HCT116 (cell line): ENCODE results near the gene ZNF568. TPM values are rescaled to one million over a fixed set of nuclear protein-coding genes. Genes with fewer than 3 reads are reported as not detected.

ENCODE experiments used
- ATAC-seq: fragments of 200-7000 bp; cut with Tn5 transposase; 2 replicates; pipeline ENCODE4 v1.9.1; 2020; ENCODE audit warnings: mild to moderate bottlenecking, moderate library complexity
- BruUV-seq: library from RNA; stranded (reverse); fragments of 400-500 nt; replicated peaks from 2 replicates; lab custom pipeline; 2021; lab: Mats Ljungman, UMichigan
- CTCF ChIA-PET: fragments of 300-600 bp; sonication (Branson Sonifier 250); formaldehyde crosslinking; loops from one replicate; lab custom pipeline; 2021; ENCODE audit warnings: antibody characterized with exemption; lab: Charles Lee
- POLR2A ChIA-PET: fragments of 300-600, 350-600 bp; sonication (Branson Sonifier 250); formaldehyde crosslinking; loops from one replicate; lab custom pipeline; 2021; ENCODE audit warnings: antibody characterized with exemption; lab: Charles Lee
- RAD21 ChIA-PET, 2 experiments: fragments of 300-600 bp; sonication (Branson Sonifier 250); formaldehyde crosslinking; loops; one replicate each; lab custom pipeline; 2023; ENCODE audit warnings: low total read pairs in 2 of 2; ENCODE audit not compliant: uncharacterized antibody in 2 of 2, unreplicated experiment in 2 of 2, low non-redundant PET in 1 of 2; lab: Charles Lee
- DNase-seq: peaks from one replicate; pipeline ENCODE4 v3.0.0-alpha.2; 2010; ENCODE audit warnings: low read depth, low spot score
- H2AFZ ChIP-seq: fragments of 200-600 bp; shearing (Covaris generic), sonication (generic); 2 replicates; pipeline ENCODE4 v1.6.1; 2017; ENCODE audit warnings: low read depth, mixed run types, mixed read lengths, antibody characterized with exemption, low read length; ENCODE audit not compliant: poor library complexity, severe bottlenecking
- H3K27ac ChIP-seq: 2 replicates; pipeline ENCODE4 v1.5.1; 2012; ENCODE audit warnings: low read depth, low read length
- H3K27me3 ChIP-seq: fragments of 200-600 bp; sonication (generic); 2 replicates; pipeline ENCODE4 v1.6.1; 2016; ENCODE audit warnings: mixed run types, low read length, mixed read lengths; ENCODE audit not compliant: insufficient read depth
- H3K36me3 ChIP-seq, 2 experiments: fragments of 200-500 bp in 1 of 2; fragments of 200-600 bp in 1 of 2; sonication (Bioruptor generic) in 1 of 2; sonication (generic) in 1 of 2; 2 replicates each; pipeline versions ENCODE4 v1.5.1 to v1.6.1; 2014 to 2016; ENCODE audit warnings: low read length in 2 of 2, inconsistent platforms in 1 of 2, mixed read lengths in 1 of 2, mixed run types in 1 of 2; ENCODE audit not compliant: insufficient read depth in 2 of 2, control insufficient read depth in 1 of 2
- H3K4me1 ChIP-seq, 2 experiments: fragments of 200-600 bp in 1 of 2; sonication (generic) in 1 of 2; 2 replicates each; pipeline versions ENCODE4 v1.5.1 to v1.6.1; 2012 to 2017; ENCODE audit warnings: low read length in 2 of 2, inconsistent platforms in 1 of 2, mild to moderate bottlenecking in 1 of 2, mixed read lengths in 1 of 2, mixed run types in 1 of 2, moderate library complexity in 1 of 2; ENCODE audit not compliant: insufficient read depth in 2 of 2, control insufficient read depth in 1 of 2
- H3K4me2 ChIP-seq: fragments of 200-600 bp; sonication (generic); 2 replicates; pipeline ENCODE4 v1.6.1; 2017; ENCODE audit warnings: mixed run types, low read length, mixed read lengths
- H3K4me3 ChIP-seq, 2 experiments: fragments of 200-600 bp in 1 of 2; sonication (generic) in 1 of 2; replicated peaks in 1 of 2; 2 replicates each; pipeline ENCODE4 v1.5.1; 2011 to 2016; ENCODE audit warnings: low read length in 2 of 2, control low read depth in 1 of 2, low read depth in 1 of 2, mild to moderate bottlenecking in 1 of 2, mixed read lengths in 1 of 2, mixed run types in 1 of 2
- H3K79me2 ChIP-seq: fragments of 200-600 bp; sonication (generic); 2 replicates; pipeline ENCODE4 v1.6.1; 2017; ENCODE audit warnings: mild to moderate bottlenecking, mixed run types, low read length, moderate library complexity, mixed read lengths; ENCODE audit not compliant: insufficient read depth
- H3K9ac ChIP-seq: fragments of 200-600 bp; sonication (generic); 2 replicates; pipeline ENCODE4 v1.6.1; 2016; ENCODE audit warnings: low read length, mixed read lengths
- H3K9me2 ChIP-seq: fragments of 200-600 bp; sonication (generic), shearing (Covaris generic); 2 replicates; pipeline ENCODE4 v1.6.1; 2017; ENCODE audit warnings: mixed run types, mild to moderate bottlenecking, moderate library complexity; ENCODE audit not compliant: insufficient read depth
- H3K9me3 ChIP-seq, 2 experiments: fragments of 200-500 bp in 1 of 2; fragments of 200-600 bp in 1 of 2; sonication (Bioruptor generic) in 1 of 2; sonication (generic) in 1 of 2; 2 replicates each; pipeline ENCODE4 v1.6.1; 2014 to 2017; ENCODE audit warnings: low read length in 2 of 2, mixed read lengths in 2 of 2, inconsistent platforms in 1 of 2, low read depth in 1 of 2, mild to moderate bottlenecking in 1 of 2, mixed run types in 1 of 2, moderate library complexity in 1 of 2; ENCODE audit not compliant: control insufficient read depth in 1 of 2, insufficient read depth in 1 of 2
- H4K20me1 ChIP-seq: fragments of 200-600 bp; sonication (generic), shearing (Covaris generic); 2 replicates; pipeline ENCODE4 v1.6.1; 2017; ENCODE audit warnings: mixed run types, mild to moderate bottlenecking, moderate library complexity; ENCODE audit not compliant: insufficient read depth
- CBX3 ChIP-seq: IDR thresholded peaks from 2 replicates; pipeline ENCODE4 v1.6.1; 2012; ENCODE audit warnings: low read depth
- CEBPB ChIP-seq: IDR thresholded peaks from 2 replicates; pipeline ENCODE4 v1.6.1; 2012; ENCODE audit warnings: low read depth
- CTCF ChIP-seq, 3 experiments: fragments of 200-600 bp in 1 of 3; sonication (generic) in 1 of 3; IDR thresholded peaks in 2 of 3; conservative IDR thresholded peaks in 1 of 3; 2 replicates each; pipeline ENCODE4 v1.5.1; 2012 to 2017; ENCODE audit warnings: low read depth in 2 of 3, low read length in 2 of 3, antibody characterized with exemption in 1 of 3, borderline replicate concordance in 1 of 3, control low read depth in 1 of 3, mild to moderate bottlenecking in 1 of 3, mixed read lengths in 1 of 3, mixed run types in 1 of 3, moderate library complexity in 1 of 3; ENCODE audit not compliant: insufficient read depth in 1 of 3
- EGR1 ChIP-seq: IDR thresholded peaks from 2 replicates; pipeline ENCODE4 v1.6.1; 2012; ENCODE audit warnings: low read depth
- ELF1 ChIP-seq: IDR thresholded peaks from 2 replicates; pipeline ENCODE4 v1.6.1; 2012; ENCODE audit warnings: low read depth, borderline replicate concordance
- EZH2 ChIP-seq: fragments of 200-600 bp; sonication (generic); IDR thresholded peaks from 2 replicates; pipeline ENCODE4 v1.6.1; 2017; ENCODE audit warnings: antibody characterized with exemption, mixed run types
- EZH2phosphoT487 ChIP-seq: fragments of 200-600 bp; IDR thresholded peaks from 2 replicates; pipeline ENCODE4 v1.6.1; 2018; ENCODE audit warnings: antibody characterized with exemption, borderline replicate concordance
- FOSL1 ChIP-seq: IDR thresholded peaks from 2 replicates; pipeline ENCODE4 v1.6.1; 2012; ENCODE audit warnings: low read depth
- MAX ChIP-seq: IDR thresholded peaks from 2 replicates; pipeline ENCODE4 v1.6.1; 2012
- POLR2A ChIP-seq: IDR thresholded peaks from 2 replicates; pipeline ENCODE4 v1.7.0; 2011; ENCODE audit warnings: borderline replicate concordance; ENCODE audit not compliant: insufficient read depth, insufficient read length; ENCODE audit errors: extremely low read depth
- RAD21 ChIP-seq: IDR thresholded peaks from 2 replicates; pipeline ENCODE4 v1.6.1; 2012; ENCODE audit warnings: low read depth, mild to moderate bottlenecking
- SRF ChIP-seq: IDR thresholded peaks from 2 replicates; pipeline ENCODE4 v1.6.1; 2012; ENCODE audit warnings: low read depth
- intact Hi-C: fragments of 100-400 bp; cut with micrococcal nuclease; formaldehyde crosslinking; loops from 2 replicates; pipeline ENCODE4 v1.10.0; 2022
- total RNA-seq: library from RNA; stranded (reverse); gene quantifications from one replicate; pipeline ENCODE4 v1.2.1, GENCODE V29; 2021; ENCODE audit not compliant: unreplicated experiment
- TF ChIP-seq, protein P1 (sequence below): IDR thresholded peaks from 2 replicates; pipeline ENCODE4 v1.6.1; 2011; ENCODE audit warnings: mild to moderate bottlenecking, low read length, moderate library complexity; ENCODE audit not compliant: insufficient replicate concordance; ENCODE audit errors: extremely low read depth

ZNF568 gene
- total RNA-seq, 1 experiment from 2014 or later, result not detected

GRCh38 chr19:37014456-37014855, 98.3 kb downstream of the ZNF568 start:
- no peaks in the 10 kb centered on the region for H3K9me2 ChIP-seq
- no peaks in the 10 kb centered on the region for H3K4me1 ChIP-seq
- no peak overlapping the region for H3K27ac ChIP-seq
- no peak overlapping the region for H2AFZ ChIP-seq
- ChIA-PET CTCF (no interaction called here), RAD21 (no interaction called here), POLR2A (no interaction called here)
- peaks cover 10 to 16% of the 10 kb centered on the region in 2 experiments; a peak in 2 of 4 replicates for H3K9me3 ChIP-seq
- H4K20me1 ChIP-seq, result no peaks in the 10 kb centered on the region
- no peaks in the 10 kb centered on the region for H3K27me3 ChIP-seq
- H3K4me3 ChIP-seq, result no peak overlapping the region
- no peaks in the 10 kb centered on the region for H3K36me3 ChIP-seq
- TF ChIP-seq EZH2 (no peak), RAD21 (no peak), EGR1 (no peak), CBX3 (no peak), SRF (no peak), ELF1 (no peak), MAX (no peak), CEBPB (no peak)
- TF ChIP-seq, protein P1, sequence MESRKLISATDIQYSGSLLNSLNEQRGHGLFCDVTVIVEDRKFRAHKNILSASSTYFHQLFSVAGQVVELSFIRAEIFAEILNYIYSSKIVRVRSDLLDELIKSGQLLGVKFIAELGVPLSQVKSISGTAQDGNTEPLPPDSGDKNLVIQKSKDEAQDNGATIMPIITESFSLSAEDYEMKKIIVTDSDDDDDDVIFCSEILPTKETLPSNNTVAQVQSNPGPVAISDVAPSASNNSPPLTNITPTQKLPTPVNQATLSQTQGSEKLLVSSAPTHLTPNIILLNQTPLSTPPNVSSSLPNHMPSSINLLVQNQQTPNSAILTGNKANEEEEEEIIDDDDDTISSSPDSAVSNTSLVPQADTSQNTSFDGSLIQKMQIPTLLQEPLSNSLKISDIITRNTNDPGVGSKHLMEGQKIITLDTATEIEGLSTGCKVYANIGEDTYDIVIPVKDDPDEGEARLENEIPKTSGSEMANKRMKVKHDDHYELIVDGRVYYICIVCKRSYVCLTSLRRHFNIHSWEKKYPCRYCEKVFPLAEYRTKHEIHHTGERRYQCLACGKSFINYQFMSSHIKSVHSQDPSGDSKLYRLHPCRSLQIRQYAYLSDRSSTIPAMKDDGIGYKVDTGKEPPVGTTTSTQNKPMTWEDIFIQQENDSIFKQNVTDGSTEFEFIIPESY, result no peak
- no peaks in the 10 kb centered on the region for H3K79me2 ChIP-seq
- H3K4me2 ChIP-seq, result no peak overlapping the region
- ATAC-seq (no peak), DNase-seq (no peak)
- no peak overlapping the region for H3K9ac ChIP-seq
- BruUV-seq, result no TSS peak
- intact Hi-C loops, result no loop called here

DNA sequence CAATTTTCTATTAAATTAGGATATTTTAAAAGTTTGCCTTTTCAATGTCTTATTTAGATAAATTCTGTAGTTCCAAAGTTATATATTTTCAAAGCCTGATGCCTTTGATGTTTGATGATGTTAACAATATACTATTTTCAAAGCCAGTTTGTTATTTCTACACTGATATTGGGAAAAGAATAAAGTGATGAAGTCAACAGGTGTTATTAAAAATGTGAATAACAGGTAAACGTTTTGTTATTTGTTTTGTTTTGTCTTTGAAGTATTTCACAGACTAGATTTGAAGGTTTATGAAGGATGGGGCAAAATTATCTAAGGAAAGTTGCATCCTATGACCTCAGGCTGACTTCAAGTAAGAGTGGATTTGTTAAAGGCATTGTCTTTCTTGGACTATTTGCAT, 129.0 kb downstream of the ZNF568 start:
- no peaks in the 10 kb centered on the region for H3K4me1 ChIP-seq
- no peaks in the 10 kb centered on the region for H3K27me3 ChIP-seq
- H4K20me1 ChIP-seq, result no peaks in the 10 kb centered on the region
- H3K36me3 ChIP-seq, result no peaks in the 10 kb centered on the region
- no peak overlapping the region for H3K4me2 ChIP-seq
- DNase-seq (no peak), ATAC-seq (no peak)
- ChIA-PET RAD21 (no interaction called here), CTCF (no interaction called here), POLR2A (no interaction called here)
- no peak overlapping the region for H3K4me3 ChIP-seq
- no peak overlapping the region for H3K27ac ChIP-seq
- peaks cover 0 to 27% of the 10 kb centered on the region in 2 experiments; a peak in 2 of 4 replicates for H3K9me3 ChIP-seq
- no peaks in the 10 kb centered on the region for H3K9me2 ChIP-seq
- H3K9ac ChIP-seq, result no peak overlapping the region
- intact Hi-C loops, result no loop called here
- H3K79me2 ChIP-seq, result no peaks in the 10 kb centered on the region
- TF ChIP-seq EZH2phosphoT487, result no peak
- TF ChIP-seq, protein P1, result no peak
- TF ChIP-seq ELF1, result no peak
- TF ChIP-seq CTCF (IDR thresholded peaks at IDR 0.05 in 2 of 3, conservative IDR thresholded peaks at IDR 0.05 in 1 of 3; ENCODE audit: borderline replicate concordance in 1 of 3, insufficient read depth in 1 of 3, low read depth in 2 of 3, low read length in 2 of 3), result no peak
- no peak for TF ChIP-seq FOSL1
- TF ChIP-seq POLR2A, result no peak
- TF ChIP-seq, all 23 proteins: peak for 0
- BruUV-seq, result no TSS peak
- no peak overlapping the region for H2AFZ ChIP-seq
